ENCODE measurements around the gene SDK2.

DNA sequence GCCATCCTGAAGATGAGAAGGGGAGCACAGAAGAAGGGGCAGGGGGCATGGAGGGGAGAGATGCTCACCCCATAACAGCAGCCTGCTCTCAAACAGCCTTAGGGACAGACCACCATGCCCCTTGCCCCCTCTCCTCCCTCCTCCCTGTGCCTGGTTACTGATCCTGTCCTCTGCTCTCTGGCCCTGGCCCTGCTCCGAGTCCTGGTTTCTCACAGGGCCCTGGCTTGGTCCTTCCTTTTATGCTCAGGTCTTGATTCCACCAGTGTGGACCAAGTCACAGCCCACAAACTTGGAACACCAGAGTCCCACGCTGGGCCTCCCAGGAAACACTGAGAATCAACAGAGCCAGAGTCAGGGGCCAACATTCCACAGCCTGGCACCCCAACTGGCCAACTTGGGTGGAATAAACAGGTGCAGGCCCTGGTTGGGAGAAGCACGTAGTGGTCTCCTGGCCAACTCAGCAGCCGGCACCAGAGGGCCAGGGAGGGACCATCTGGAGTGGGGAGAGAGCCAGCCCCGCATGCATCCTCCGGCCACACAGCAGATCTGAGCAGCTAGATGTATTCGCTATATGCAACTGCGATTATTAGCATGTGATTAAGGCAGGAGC, 287.6 kb downstream of the SDK2 start:
- TF ChIP-seq CTCF (IDR thresholded peaks at IDR 0.05; ENCODE audit: insufficient read depth, low read depth, low read length) = no peak
- TF ChIP-seq EZH2 (IDR thresholded peaks at IDR 0.05; ENCODE audit: insufficient read depth, low read length) = no peak
